Panc1 (cell line): ENCODE results near the gene RFX5. TPM values are rescaled to one million over a fixed set of nuclear protein-coding genes. Genes with fewer than 3 reads are reported as not detected.

Experiments
- ATAC-seq: fragments of 200-7000 bp; cut with Tn5 transposase; 2 replicates; pipeline ENCODE4 v1.9.1; 2020; ENCODE audit warnings: mild to moderate bottlenecking, moderate library complexity
- BruUV-seq: library from RNA; stranded (reverse); fragments of 400-500 nt; replicated peaks from 2 replicates; lab custom pipeline; 2021; lab: Mats Ljungman, UMichigan
- CTCF ChIA-PET: fragments of 300-600 bp; sonication (Branson Sonifier 250); formaldehyde crosslinking; loops from one replicate; lab custom pipeline; 2022; ENCODE audit warnings: antibody characterized with exemption; lab: Charles Lee
- POLR2A ChIA-PET: fragments of 300-600 bp; sonication (Branson Sonifier 250); formaldehyde crosslinking; loops from one replicate; lab custom pipeline; 2022; ENCODE audit warnings: antibody characterized with exemption; lab: Charles Lee
- DNase-seq: peaks from one replicate; pipeline ENCODE4 v3.0.0-alpha.2; 2010; ENCODE audit warnings: low read depth, low spot score
- H3K27ac ChIP-seq: 2 replicates; pipeline ENCODE4 v1.5.1; 2011; ENCODE audit warnings: mild to moderate bottlenecking, low read length, inconsistent platforms
- H3K27me3 ChIP-seq: fragments of 200-500 bp; sonication (Bioruptor generic); 2 replicates; pipeline ENCODE4 v1.6.0; 2014; ENCODE audit warnings: low read length, inconsistent platforms; ENCODE audit not compliant: control insufficient read depth, insufficient read depth
- H3K36me3 ChIP-seq: fragments of 200-500 bp; sonication (Bioruptor generic); 2 replicates; pipeline ENCODE4 v1.5.1; 2014; ENCODE audit warnings: inconsistent platforms, mild to moderate bottlenecking, low read length, moderate library complexity; ENCODE audit not compliant: control insufficient read depth, insufficient read depth
- H3K4me1 ChIP-seq: 2 replicates; pipeline ENCODE4 v1.5.1; 2011; ENCODE audit warnings: inconsistent platforms, mild to moderate bottlenecking, low read length, moderate library complexity; ENCODE audit not compliant: control insufficient read depth, insufficient read depth
- H3K4me3 ChIP-seq, 2 experiments: 2 replicates each; pipeline ENCODE4 v1.5.1; 2011 to 2012; ENCODE audit warnings: low read depth in 2 of 2, low read length in 2 of 2, mild to moderate bottlenecking in 2 of 2, inconsistent platforms in 1 of 2, moderate library complexity in 1 of 2
- H3K9me3 ChIP-seq: fragments of 200-500 bp; sonication (Bioruptor generic); 2 replicates; pipeline ENCODE4 v1.5.1; 2014; ENCODE audit warnings: low read depth, mild to moderate bottlenecking, inconsistent platforms, low read length, moderate library complexity; ENCODE audit not compliant: control insufficient read depth, insufficient read depth
- CTCF ChIP-seq: fragments of 450-650 bp; IDR thresholded peaks from 2 replicates; pipeline ENCODE4 v1.5.1; 2017; ENCODE audit warnings: mild to moderate bottlenecking
- POLR2AphosphoS5 ChIP-seq: IDR thresholded peaks from 2 replicates; pipeline ENCODE4 v1.6.1; 2012; ENCODE audit warnings: mild to moderate bottlenecking, low read depth, low read length, moderate library complexity
- SIN3A ChIP-seq: IDR thresholded peaks from 2 replicates; pipeline ENCODE4 v1.6.1; 2012; ENCODE audit warnings: low read depth, mild to moderate bottlenecking, low read length, moderate library complexity, borderline replicate concordance; ENCODE audit not compliant: insufficient read depth
- TCF7L2 ChIP-seq: IDR thresholded peaks from 2 replicates; pipeline ENCODE4 v1.6.1; 2011; ENCODE audit warnings: mild to moderate bottlenecking, low read depth, low read length, inconsistent platforms
- in situ Hi-C: cut with HindIII; loops from 2 replicates; pipeline ENCODE4 v1.10.0; 2016; ENCODE audit warnings: low sequenced_read_pairs, low pct_unique_long_range_greater_than_20kb
- intact Hi-C: fragments of 100-400 bp; cut with micrococcal nuclease; formaldehyde crosslinking; loops from one replicate; pipeline ENCODE4 v1.10.0; 2022; ENCODE audit not compliant: unreplicated experiment
- total RNA-seq: library from RNA; stranded (reverse); gene quantifications from one replicate; pipeline ENCODE4 v1.2.1, GENCODE V29; 2021; ENCODE audit not compliant: unreplicated experiment
- TF ChIP-seq, protein P1 (sequence below), 2 experiments: IDR thresholded peaks; 2 replicates each; pipeline ENCODE4 v1.6.1; 2011 to 2012; ENCODE audit warnings: low read depth in 2 of 2, control low read depth in 1 of 2, low read length in 1 of 2, mild to moderate bottlenecking in 1 of 2, moderate library complexity in 1 of 2; ENCODE audit not compliant: insufficient read depth in 1 of 2

The RFX5 gene
- total RNA-seq, 1 experiment from 2014 or later: 75.5 TPM

- peak; percentile 86; the same call in 1 of the 2 replicates for TF ChIP-seq SIN3A
- TF ChIP-seq POLR2AphosphoS5: no peak; the same call in 1 of the 2 replicates
- intact Hi-C loops: no loop called here
- DNase-seq (peak; percentile 98), ATAC-seq (peak; percentile 95)
- ChIA-PET POLR2A (interaction anchor here (0.6 to 0.7 kb wide), 2 partner anchors 30 to 87 kb away, joined by 3 to 7 read pairs; no protein-coding TSS in a partner anchor), CTCF (interaction anchor here (2.0 kb wide), 1 partner anchor 29 kb away, joined by 8 read pairs; no protein-coding TSS in a partner anchor)
- Histone ChIP-seq H3K4me1 (peaks cover 16% of the 10 kb centered on the region), H3K4me3 (0 out of 4 replicates have a peak overlapping the region, but pooled peaks of 1 of the 2 experiments have one; percentile 6), H3K36me3 (peaks cover 5% of the 10 kb centered on the region), H3K27me3 (no peaks in the 10 kb centered on the region), H3K27ac (peak overlapping the region; percentile 71), H3K9me3 (no peaks in the 10 kb centered on the region)
- BruUV-seq: no TSS peak
- in situ Hi-C loops: no loop called here
Measured at GRCh38 chr1:151311589-151312331, 35.3 kb downstream of the RFX5 start.

GRCh38 chr1:151311011-151311410 lies 36.0 kb downstream of the RFX5 start:
- no peak for ATAC-seq

More at GRCh38 chr1:151311011-151311410, 36.0 kb downstream of the RFX5 start:
- TF ChIP-seq TCF7L2 (no peak), SIN3A (no peak), CTCF (no peak), POLR2AphosphoS5 (no peak)
- TF ChIP-seq, protein P1, sequence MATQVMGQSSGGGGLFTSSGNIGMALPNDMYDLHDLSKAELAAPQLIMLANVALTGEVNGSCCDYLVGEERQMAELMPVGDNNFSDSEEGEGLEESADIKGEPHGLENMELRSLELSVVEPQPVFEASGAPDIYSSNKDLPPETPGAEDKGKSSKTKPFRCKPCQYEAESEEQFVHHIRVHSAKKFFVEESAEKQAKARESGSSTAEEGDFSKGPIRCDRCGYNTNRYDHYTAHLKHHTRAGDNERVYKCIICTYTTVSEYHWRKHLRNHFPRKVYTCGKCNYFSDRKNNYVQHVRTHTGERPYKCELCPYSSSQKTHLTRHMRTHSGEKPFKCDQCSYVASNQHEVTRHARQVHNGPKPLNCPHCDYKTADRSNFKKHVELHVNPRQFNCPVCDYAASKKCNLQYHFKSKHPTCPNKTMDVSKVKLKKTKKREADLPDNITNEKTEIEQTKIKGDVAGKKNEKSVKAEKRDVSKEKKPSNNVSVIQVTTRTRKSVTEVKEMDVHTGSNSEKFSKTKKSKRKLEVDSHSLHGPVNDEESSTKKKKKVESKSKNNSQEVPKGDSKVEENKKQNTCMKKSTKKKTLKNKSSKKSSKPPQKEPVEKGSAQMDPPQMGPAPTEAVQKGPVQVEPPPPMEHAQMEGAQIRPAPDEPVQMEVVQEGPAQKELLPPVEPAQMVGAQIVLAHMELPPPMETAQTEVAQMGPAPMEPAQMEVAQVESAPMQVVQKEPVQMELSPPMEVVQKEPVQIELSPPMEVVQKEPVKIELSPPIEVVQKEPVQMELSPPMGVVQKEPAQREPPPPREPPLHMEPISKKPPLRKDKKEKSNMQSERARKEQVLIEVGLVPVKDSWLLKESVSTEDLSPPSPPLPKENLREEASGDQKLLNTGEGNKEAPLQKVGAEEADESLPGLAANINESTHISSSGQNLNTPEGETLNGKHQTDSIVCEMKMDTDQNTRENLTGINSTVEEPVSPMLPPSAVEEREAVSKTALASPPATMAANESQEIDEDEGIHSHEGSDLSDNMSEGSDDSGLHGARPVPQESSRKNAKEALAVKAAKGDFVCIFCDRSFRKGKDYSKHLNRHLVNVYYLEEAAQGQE (IDR thresholded peaks at IDR 0.05; ENCODE audit: insufficient read depth in 1 of 2, low read depth in 2 of 2, low read length in 1 of 2): no peak
- Histone ChIP-seq H3K36me3 (peaks cover 10% of the 10 kb centered on the region), H3K9me3 (no peaks in the 10 kb centered on the region), H3K4me3 (0 out of 4 replicates have a peak overlapping the region, but pooled peaks of 1 of the 2 experiments have one; percentile 6), H3K27ac (no peak overlapping the region; the same call in 1 of the 2 replicates), H3K4me1 (peaks cover 16% of the 10 kb centered on the region), H3K27me3 (no peaks in the 10 kb centered on the region)
- intact Hi-C loops (no loop called here), in situ Hi-C loops (no loop called here)
- no peak for DNase-seq
- POLR2A ChIA-PET: interaction anchor here (0.6 kb wide), 1 partner anchor 88 kb away, joined by 7 read pairs; no protein-coding TSS in a partner anchor
- CTCF ChIA-PET: interaction anchor here (2.0 kb wide), 1 partner anchor 30 kb away, joined by 8 read pairs; no protein-coding TSS in a partner anchor
- BruUV-seq: no TSS peak
